Fibroblast of skin of right quadriceps (primary cell): ENCODE measurements around the gene SNX5.
"Not testable (repeated sequence)": the region's sequence is repeated elsewhere in the genome, so short reads cannot be mapped to it uniquely, and the experiment has no call there.

Experiments
- DNase-seq: peaks from one replicate; pipeline ENCODE4 v3.0.0-alpha.2; 2013

SNX5 gene

DNA sequence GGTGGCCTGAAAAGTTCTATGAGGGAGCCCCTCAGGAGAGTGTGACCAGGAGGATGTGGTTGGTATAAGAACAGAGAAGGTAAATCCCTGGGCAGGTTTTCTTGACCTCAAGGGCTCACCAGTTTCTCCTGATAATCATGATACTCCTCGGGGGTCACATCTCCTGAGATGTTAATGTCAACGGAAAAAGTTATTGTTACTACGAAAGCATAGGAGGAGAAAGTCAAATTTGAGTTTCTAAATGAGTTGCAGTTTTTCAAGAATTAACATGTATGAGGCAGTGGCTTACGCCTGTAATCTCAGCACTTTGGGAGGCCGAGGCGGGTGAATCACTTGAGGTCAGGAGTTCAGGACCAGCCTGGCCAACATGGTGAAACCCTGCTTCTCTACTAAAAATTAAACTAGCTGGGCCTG, 23.6 kb upstream of the SNX5 start:
- no peak for DNase-seq

DNA sequence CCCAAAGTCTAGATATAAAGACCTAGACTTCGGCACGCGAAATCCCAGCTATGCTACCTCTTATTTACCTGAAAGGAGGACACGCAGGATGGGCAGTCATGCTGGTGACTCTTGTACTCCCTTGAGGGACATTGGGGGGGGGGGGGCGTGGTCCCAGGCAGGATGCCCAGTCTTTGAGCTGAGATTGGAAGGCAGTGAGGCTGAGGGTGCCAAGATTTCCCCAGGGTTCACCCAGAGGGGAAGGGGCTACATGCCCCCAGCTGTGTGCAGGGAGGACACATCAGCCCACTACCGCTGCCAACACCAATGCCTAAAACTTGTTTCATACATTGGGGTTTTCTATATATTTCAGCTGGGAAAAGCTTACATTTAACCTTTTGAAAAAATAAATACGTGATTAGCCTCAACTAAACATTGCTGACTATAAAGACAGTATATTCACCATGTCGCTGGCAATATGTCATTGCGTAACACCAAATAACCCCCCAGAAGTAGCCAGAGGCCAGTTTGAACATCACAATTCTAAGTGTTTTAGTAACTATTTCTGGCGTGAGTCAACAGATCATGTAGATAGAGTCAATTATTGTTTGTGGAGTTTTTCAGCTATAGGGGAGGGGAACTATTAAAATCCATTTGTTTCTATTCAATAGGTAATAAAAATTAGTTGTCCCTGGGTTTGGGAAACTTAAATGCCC, 21.8 kb upstream of the SNX5 start:
- no peak for DNase-seq

DNA sequence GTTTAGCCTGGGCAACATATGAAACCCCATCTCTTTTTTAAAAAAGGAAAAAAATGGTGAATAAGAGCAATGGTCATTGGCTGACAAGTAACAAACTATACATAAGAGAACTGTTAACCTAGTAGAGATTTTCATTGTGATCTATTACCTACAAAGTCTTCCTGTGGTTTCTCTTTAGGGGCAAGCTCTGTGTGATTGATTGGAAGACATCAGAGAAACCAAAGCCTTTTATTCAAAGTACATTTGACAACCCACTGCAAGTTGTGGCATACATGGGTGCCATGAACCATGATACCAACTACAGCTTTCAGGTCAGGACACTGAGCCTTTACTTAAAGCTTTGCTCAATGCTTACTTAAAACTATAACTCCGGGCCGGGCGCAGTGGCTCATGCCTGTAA, 19.4 kb upstream of the SNX5 start:
- no peak for DNase-seq

DNA sequence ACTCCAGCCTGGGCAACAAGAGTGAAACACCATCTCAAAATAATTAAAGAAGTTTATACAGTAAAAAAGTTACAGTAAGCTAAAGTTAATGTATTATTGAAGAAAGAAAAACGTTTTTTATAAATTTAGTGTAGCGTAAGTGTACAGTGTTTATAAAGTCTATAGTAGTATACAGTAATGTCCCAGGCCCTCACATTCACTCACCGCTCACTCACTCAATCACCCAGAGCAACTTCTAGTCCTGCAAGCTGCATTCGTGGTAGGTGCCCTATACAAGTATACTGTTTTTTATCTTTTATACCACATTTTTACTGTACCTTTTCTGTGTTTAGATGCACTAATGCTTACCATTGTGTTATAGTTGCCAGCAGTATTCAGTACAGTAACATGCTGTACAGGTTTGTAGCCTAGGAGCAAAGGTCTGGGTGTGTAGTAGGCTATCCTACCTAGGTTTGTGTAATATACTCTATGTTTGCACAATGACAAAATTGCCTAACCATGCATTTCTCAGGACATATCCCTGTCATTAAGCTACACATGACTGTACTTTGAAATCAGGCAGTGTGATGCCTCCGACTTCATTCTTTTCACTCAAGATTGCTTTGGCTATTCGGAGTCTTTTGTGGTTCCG, 16.9 kb upstream of the SNX5 start:
- no peak for DNase-seq

DNA sequence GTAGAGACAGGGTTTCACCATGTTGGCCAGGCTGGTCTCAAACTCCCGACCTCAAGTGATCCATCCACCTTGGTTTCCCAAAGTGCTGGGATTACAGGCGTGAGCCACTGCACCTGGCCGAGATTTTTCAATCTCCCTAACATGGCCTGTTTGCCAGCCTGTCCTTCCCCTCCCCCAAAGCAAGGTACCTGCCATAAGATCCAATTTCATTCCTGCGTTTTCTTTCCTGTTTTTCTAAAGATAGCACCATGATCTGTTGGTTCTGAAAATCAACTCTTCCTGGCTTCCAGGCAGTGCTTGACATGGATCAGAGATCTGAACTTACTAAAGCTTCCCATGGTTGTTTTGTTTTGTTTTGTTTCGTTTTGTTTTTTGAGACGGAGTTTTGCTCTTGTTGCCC, 7.7 kb upstream of the SNX5 start:
- no peak for DNase-seq

DNA sequence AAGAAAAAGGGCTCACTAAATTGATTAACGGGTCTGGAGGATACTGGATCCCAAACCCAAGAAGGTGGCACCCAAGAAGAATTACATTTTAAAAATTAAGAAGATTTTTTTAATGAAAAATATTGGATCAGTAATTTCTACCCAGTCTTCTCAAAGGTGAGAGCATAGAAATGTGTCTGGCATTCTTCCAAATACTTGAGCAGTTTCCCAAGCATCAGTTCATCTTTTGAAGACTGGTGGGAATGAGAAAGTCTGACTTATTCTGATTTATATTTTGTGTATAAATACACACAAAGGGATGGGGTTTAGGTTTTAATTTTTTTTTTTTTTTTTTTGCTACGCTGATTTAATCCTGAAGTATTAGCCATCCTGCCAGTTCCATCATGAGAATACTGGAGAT, 3.5 kb upstream of the SNX5 start:
- no peak for DNase-seq

DNA sequence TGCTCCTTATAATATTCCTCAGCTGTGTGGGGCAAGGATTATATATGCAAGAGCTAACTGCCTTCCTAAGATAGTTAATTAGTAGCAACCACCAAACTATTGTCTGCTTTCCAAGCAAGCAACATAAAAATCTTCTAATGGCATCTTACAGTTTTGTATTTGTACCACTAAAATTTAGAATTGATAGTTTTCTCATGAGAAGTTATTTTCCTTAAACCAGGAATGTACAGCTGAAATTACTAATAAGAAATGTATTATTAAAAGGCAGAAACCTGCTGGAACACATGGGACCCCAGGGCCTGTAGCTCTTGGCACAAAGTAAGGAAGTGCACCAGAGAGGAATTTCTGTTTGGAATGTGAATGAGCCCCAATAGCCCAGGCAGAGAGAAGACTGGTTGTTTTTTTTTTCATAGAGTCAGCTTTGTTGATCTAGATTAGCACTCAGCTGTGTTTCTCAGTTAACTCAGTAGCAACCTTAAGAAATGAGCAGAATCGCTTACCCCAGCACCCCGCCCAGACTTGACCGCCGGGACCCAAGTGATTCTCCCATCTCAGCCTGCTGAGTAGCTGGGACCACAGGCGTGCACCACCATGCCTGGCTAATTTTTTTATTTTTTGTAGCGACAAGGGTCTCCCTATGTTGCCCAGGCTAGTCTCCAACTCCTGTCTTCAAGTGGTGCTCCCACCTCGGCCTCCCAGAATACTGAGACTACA, 2.9 kb upstream of the SNX5 start:
- DNase-seq: peak; percentile 76

DNA sequence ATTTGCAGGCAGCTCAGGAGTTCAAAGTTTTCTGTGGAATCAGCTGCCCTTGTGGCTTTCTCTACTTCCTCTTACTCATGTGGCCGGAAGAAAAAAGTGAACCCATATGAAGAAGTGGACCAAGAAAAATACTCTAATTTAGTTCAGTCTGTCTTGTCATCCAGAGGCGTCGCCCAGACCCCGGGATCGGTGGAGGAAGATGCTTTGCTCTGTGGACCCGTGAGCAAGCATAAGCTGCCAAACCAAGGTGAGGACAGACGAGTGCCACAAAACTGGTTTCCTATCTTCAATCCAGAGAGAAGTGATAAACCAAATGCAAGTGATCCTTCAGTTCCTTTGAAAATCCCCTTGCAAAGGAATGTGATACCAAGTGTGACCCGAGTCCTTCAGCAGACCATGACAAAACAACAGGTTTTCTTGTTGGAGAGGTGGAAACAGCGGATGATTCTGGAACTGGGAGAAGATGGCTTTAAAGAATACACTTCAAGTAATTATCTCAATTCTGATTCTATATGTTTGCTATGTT, 1.4 kb upstream of the SNX5 start:
- peak; percentile 59 for DNase-seq

DNA sequence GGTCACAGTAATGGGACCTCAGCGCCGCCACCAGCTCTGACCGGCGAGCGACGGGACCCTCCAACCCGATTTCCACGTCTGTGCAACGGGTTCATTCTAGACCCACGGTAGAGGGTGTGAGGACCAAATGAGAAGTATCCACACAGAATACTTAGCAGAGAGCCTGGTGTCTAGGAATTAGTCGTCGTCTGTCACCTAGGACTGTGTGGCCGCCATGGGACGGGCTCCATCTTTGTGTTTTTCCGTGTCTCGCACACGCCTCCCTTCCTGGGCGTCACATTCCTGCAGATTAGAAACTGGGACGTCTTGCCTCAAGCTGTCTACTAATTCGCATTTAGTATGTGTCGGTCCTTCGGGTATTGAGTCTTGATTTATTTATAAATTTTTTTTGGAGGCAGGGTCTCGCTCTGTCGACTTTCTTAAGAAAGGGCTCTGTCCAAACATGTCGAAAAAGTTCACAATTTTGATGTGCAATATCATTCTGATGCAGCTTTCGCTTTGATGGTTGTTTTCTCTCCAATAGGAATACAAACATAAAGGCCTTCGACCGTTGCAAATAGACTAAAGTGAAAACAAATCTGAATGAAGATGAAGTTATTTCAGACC, 787 bp upstream of the SNX5 start:
- peak; percentile 47 for DNase-seq

DNA sequence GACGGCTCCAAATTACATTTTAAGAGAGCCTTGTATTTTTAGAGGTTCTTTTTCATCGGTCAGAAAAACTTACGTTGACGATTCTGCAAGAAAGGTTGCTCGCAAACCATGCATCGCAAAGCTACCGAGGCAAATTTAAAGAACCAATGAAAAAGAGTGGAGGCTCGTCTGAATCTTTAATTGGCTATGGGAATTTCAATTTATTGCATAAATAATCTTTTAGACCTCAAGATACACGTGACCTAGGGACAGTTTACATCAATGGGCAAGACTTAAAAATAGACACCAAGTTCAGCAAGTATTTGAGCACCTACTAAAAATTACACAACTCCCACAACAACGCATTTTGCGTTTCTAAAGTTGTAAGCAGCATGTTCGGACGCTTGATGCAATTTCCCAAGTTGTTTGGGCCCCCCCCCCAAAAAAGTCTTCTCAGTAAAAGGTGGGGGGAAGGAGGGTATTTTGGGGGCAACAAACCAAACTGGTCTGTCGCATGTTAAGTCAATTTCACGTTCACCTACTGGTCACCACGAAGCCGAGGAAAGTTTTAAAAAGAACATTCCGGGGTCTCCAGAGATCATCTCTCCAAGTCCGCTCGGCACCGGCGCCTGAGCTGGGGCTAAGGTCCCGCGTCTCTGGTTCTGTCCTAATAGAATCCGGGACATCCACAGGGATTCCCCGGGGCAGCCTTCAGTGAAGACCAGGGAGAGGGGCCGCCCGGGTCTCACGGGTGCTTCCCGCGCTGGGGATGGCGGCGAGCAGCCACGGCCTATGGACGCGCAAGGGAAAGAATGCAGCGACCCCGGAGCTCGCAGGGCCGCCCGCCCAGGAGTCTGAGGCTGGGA, 851 bp downstream of the SNX5 start:
- peak; percentile 40 for DNase-seq

DNA sequence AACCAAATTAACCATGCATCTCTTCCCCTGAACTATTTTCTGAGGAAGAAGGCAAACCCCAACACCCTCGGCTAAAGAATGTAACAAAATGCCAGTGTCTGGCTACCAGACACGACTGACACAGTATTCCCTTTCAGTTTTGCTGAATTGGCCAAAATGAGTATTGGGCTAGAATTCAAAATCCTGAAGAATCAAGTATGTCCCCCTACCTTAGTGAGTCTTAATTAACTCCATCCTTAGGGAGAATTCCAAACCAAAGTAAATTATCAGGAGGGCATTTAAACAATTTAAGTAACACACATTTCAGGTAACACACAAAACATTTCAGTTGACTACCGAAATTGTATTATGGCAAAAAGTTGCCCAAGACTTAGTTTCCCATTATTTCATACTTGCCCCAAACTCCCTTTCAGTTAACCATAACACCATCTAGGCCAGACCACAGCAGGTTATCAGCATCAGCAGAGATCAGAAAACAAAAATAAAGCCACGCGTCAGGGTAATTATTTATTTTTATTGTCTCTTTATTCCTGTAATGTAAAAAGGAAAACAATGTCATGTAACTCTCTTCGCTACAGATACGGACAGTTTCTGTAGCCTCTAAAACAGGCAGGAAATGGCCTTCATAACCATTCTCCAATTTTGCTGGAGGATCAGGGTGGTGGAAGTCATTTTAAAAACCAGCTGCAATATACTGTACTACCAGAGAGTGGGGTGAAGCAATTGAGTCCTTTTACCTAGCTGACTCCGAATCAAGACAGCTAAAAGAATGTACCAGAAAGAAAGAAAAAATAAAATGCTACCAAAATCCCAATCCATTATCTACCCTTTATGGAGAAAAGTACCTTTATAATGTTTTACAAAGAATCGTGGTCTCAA, 1.9 kb downstream of the SNX5 start:
- DNase-seq: peak; percentile 43

DNA sequence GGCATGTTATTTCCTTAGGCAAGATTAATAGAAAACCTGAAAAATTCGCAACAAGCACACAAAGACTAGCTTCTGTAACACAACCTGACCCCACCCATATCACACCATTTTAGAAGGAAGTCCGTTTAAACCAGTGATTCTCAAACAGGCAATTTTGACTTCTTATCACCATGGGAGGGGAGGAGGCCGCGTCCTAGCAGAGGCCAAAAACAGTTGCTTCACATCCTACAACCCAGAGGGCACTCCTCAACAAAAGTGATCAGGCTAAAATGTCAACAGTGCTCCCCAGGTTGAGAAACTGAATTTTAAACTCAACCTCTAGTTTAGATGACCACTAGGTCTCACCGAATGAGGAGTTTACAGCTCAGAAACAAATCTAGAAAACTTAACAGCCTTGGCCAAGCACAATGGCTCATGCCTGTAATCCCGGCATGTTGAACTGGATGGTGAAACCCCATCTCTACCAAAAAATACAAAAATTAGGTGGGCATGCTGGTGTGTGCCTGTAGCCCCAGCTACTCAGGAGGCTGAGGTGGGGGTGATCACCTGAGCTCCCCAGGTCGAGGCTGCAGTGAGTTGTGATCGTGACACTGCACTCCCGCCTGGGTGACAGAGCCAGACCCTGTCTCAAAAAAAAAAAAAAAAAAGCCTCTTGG, 3.4 kb downstream of the SNX5 start:
- DNase-seq: no peak

DNA sequence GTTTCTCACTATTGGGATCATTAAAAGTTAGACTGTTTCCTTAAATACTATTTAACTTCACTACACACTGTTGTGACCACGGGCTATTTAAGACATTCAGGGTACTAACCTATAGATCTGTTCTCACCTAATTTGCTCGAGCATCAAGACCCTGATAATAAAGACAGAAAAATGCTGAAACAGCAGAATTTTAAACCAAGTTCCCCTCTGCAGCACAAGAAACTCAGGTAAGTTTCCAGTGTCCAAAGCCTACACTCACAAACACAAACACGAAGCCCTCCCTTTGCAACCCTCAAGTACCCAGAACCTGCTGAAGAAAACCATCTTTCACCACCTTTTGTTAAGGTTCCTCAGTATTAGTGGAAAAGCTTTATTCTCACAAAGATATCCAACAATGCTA, 4.0 kb downstream of the SNX5 start:
- no peak for DNase-seq

DNA sequence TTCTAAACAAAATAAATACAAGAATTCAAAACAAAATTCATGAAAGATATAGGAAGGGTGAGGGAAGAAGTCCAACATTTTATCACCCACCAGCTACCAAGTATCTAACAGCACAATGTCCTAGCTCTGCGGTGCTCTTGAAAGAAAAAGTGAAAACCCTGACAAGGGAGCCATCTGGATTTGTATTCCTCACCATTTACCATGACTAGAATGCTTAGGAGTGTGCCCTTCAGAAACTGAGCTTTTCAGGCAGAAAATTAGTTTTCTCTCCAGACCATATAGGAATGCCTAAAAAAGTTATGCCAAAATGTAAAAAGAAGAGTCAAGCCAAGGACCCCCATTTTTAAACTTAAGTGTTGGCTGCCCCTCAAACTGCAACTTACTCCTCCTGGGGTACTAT, 4.5 kb downstream of the SNX5 start:
- no peak for DNase-seq

DNA sequence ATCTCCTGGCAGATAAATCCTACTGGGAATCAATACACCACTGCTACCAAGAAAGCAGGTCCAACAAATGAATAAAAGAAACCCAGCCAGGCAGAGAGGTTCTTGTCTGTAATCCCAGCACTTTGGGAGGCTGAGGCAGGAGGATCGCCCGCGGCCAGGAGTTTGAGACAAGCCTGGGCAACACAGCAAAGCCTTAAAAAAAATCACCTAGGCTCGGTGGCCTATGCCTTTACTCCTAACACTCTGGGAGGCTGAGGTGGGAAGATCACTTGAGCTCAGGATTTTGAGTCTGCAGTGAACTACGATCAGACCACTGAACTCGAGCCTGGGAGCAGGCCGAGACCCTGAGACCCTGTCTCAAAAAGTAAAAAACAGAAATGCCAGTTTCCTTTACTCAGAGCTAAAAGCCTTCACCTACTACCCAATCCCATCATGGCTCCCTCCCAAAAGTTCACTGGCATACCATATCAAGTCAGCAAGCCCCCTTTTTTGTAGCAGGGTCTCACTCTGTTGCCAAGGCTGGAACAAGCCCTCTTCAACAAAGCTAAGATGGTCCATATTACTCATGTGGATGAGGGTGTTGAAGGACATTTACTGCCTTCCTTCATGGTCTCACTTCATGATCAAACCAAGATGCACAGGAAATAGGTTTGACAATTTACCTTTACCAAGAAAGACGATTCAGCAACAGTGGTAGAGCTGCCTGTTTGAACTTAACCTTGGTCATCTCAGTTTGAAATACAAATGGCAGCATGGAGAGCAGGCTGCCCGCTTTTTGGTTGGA, 5.3 kb downstream of the SNX5 start:
- no peak for DNase-seq

DNA sequence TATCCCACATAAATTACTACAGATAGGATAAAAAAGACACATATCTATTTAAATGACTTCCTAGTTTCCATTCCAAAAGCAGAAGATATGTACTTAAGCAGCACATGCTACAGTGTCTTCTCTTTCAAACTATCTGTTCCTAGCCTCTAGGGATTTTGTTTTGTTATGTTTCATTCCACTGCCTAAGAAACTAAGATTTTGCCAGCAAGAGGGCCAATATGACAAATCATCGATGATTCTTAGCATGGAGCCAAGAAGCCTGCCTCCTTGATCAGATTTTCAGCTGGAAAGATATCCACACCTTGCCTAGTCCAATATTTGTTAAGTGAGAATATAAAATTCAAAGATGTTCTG, 7.0 kb downstream of the SNX5 start:
- DNase-seq: peak; percentile 31

DNA sequence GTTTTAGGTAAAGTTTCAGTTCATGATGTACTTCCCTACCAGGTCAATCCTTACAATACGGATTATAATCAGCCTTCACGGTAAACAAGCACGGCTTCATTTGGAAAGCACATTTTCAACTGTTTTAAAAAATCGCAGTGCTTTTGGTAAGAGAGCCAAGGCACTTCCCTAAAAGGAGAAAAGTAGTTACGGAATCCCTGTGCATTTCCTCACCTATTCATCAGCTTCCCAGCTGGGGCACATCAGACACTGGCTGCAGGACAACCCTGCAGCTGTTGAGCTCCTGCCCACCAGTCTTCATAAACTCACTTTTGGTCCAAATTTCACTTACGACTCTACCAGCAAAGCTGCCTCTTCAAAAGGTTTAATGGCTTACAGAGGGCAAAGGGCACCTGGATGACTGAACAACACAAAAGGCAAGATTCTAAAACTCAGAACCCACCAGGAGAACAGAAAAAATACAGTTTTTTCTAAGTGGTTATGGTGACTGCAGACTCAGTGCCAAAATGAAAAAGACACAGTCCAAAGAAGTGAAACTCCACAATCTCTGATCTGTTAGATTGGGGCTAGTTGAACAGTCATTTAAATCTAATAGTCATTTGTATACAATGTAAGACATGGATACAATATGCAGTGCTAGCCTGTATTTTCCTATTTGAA, 7.5 kb downstream of the SNX5 start:
- DNase-seq: peak; percentile 40

DNA sequence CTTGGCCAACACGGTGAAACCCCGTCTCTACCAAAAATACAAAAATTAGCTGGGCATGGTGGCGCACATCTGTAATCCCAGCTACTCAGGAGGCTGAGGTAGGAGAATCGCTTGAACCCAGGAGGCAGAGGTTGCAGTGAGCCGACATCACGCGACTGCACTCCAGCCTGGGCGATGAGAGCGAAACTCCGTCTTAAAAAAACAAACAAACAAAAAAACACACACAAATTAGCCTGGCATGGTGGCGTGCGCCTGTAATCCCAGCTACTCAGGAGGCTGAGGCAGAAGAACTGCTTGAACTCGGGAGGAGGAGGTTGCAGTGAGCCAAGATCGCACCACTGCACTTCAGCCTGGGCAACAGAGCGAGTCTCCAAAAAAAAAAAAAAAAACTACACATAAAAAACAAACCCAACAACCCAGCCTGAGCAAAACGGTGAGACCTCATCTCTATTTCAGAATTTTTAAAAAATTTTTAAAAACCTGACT, 8.2 kb downstream of the SNX5 start:
- not testable (repeated sequence) for DNase-seq

DNA sequence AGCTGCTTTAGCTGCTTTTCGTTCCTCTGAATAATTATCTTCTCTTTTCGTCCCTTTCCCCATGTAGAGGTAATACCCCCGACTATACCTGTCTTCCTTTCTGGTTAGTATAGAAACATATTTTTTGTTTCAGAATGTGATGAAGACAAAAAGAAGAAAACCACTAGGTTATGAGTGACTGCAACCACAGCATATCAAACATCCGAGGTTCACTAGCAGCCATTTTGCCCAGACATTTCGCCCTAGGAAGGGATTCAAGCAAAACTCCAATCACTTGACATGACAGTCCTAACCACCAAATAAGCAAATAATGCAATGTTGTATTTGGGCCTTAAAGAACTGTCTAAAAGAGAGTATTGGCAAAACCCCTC, 9.4 kb downstream of the SNX5 start:
- no peak for DNase-seq
